Kidney epithelial cell (primary cell): Measurements from ENCODE around the gene DSCAML1. TPM values are rescaled to one million over a fixed set of nuclear protein-coding genes. Genes with fewer than 3 reads are reported as not detected.
A peak's percentile ranks its signal among the peaks of the same experiment; 100 is the strongest.

ENCODE experiments used
- DNase-seq: peaks from one replicate; pipeline ENCODE4 v3.0.0-alpha.2; 2010; ENCODE audit warnings: low read depth
- H3K27me3 ChIP-seq: 2 replicates; pipeline ENCODE4 v1.6.0; 2011; ENCODE audit warnings: low read length; ENCODE audit not compliant: control insufficient read depth, insufficient read depth
- H3K36me3 ChIP-seq: 2 replicates; pipeline ENCODE4 v1.5.1; 2011; ENCODE audit warnings: low read length; ENCODE audit not compliant: control insufficient read depth, insufficient read depth
- H3K4me3 ChIP-seq: 2 replicates; pipeline ENCODE4 v1.5.1; 2011; ENCODE audit warnings: low read depth, mild to moderate bottlenecking, control low read depth, low read length
- total RNA-seq: library from RNA; depleted of rRNA; stranded (reverse); fragments of >200 nt; gene quantifications from 2 replicates; pipeline ENCODE4 v1.2.3, GENCODE V29; 2015
- TF ChIP-seq, protein P1 (sequence below): IDR thresholded peaks from 2 replicates; pipeline ENCODE4 v1.5.1; 2011; ENCODE audit warnings: mild to moderate bottlenecking, moderate library complexity, low read length, control low read depth, inconsistent platforms; ENCODE audit not compliant: insufficient read depth, poor library complexity, severe bottlenecking

The DSCAML1 gene
- total RNA-seq, 1 donor from 2014 or later = 3.1 TPM

DNA sequence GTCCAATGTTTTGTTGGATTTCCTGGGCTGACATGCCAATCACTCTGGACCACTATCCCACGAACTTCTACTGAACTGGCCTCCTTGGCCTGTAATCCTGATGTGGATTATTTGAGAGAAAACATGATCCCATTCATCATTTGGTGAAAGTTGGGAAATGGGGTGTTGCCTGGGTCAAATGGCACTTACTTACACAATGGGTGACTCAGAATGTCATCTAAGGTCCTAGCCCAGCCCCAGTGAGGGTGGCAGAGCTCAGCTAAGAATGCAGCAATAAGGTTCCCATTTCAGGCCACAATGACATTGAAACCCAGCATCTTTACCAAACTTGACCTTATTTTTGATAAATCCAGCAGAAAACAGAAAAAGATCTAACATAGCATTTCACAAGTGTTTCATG is 8.0 kb upstream of the DSCAML1 start:
- TF ChIP-seq, protein P1, sequence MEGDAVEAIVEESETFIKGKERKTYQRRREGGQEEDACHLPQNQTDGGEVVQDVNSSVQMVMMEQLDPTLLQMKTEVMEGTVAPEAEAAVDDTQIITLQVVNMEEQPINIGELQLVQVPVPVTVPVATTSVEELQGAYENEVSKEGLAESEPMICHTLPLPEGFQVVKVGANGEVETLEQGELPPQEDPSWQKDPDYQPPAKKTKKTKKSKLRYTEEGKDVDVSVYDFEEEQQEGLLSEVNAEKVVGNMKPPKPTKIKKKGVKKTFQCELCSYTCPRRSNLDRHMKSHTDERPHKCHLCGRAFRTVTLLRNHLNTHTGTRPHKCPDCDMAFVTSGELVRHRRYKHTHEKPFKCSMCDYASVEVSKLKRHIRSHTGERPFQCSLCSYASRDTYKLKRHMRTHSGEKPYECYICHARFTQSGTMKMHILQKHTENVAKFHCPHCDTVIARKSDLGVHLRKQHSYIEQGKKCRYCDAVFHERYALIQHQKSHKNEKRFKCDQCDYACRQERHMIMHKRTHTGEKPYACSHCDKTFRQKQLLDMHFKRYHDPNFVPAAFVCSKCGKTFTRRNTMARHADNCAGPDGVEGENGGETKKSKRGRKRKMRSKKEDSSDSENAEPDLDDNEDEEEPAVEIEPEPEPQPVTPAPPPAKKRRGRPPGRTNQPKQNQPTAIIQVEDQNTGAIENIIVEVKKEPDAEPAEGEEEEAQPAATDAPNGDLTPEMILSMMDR = no peak

GRCh38 chr11:117803896-117804295 is 6.9 kb upstream of the DSCAML1 start:
- Histone ChIP-seq H3K4me3 (no peak overlapping the region), H3K27me3 (peaks cover 2% of the 10 kb centered on the region), H3K36me3 (no peaks in the 10 kb centered on the region)
- no peak for DNase-seq
- TF ChIP-seq, protein P1 = no peak

More for the DNA sequence above, 8.0 kb upstream of the DSCAML1 start:
- Histone ChIP-seq H3K36me3 (no peaks in the 10 kb centered on the region), H3K27me3 (no peaks in the 10 kb centered on the region), H3K4me3 (no peak overlapping the region)
- DNase-seq = no peak

DNA sequence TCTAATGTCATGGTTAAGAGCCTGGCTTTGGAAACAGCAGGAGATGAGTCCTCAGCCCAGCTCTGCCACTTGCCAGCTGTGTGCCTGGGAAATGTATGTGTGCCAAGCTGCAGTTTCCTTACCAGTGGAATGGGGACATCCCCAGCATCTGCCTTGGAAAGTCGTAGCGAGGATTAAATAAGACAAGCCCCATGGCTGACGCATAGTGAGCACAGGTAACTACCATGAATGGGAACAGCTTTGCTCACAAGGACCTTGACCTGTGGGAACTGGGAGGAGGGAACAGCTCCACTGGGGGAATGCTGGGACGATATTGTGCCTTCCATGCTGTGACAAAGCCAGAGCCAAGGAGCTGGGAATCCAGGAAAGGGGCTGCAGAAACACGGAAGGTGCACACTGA is 2.6 kb upstream of the DSCAML1 start:
- Histone ChIP-seq H3K4me3 (no peak overlapping the region), H3K27me3 (peaks cover 33% of the 10 kb centered on the region), H3K36me3 (no peaks in the 10 kb centered on the region)
- TF ChIP-seq, protein P1 = no peak
- DNase-seq = no peak

DNA sequence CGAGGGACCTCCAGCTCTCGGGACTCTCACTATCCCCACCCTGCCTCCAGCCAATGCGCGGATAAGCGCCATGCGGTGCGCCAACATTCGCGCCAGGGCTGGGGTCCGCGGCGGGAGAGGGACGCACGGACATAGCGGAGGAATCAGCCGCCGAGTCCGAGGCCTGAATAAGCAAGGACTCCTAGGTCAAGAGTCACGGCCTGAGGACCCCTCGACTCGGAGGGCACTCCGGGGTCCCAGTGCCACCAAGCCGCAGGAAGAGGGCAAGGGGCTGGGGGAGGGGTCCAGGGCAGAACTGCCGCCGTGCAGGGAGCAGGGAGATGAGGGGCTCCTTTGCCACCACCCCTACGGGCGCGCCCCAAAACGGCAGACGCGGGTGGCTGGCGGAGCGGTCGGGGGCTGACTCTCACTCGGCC is 552 bp downstream of the DSCAML1 start:
- TF ChIP-seq, protein P1 = no peak
- H3K27me3 ChIP-seq = peaks cover 42% of the 10 kb centered on the region
- DNase-seq = no peak
- H3K4me3 ChIP-seq = peak overlapping the region; percentile 37
- H3K36me3 ChIP-seq = no peaks in the 10 kb centered on the region

GRCh38 chr11:117795638-117796455 is 1.2 kb downstream of the DSCAML1 start:
- H3K4me3 ChIP-seq = peak overlapping the region; percentile 37
- H3K27me3 ChIP-seq = peaks cover 45% of the 10 kb centered on the region
- H3K36me3 ChIP-seq = no peaks in the 10 kb centered on the region

More at GRCh38 chr11:117795638-117796455, 1.2 kb downstream of the DSCAML1 start:
- TF ChIP-seq, protein P1 = no peak
- DNase-seq = no peak
